ENCODE data around the gene PPT1. TPM values are rescaled to one million over a fixed set of nuclear protein-coding genes. Genes with fewer than 3 reads are reported as not detected.

Gene PPT1
- total and polyA plus RNA-seq, 2 of the 8 experiments (the other 6 are each of a cell fraction or from before 2014, with no cell fraction given): 77.1 to 150 TPM

DNA sequence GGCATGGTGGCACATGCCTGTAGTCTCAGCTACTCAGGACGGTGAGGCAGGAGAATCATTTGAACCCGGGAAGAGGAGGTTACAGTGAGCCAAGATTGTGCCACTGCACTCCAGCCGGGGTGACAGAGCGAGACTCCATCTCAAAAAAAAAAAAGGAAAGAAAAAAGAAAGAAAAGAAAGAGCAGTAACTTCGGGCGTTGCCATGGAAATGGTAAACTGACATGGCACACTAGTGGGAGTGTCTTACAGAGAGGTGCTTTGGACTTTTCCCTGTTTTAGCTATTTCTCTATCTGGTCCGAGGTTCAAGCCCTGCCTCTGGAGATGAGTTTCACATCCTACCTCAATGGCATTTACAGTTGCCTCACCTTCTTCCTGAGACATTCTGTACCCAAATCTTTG lies 23.1 kb upstream of the PPT1 start:
- H3K14ac ChIP-seq (ENCODE audit: insufficient read length): no peak overlapping the region
- POLR2A ChIA-PET (ENCODE audit: partially characterized antibody): no interaction called here
- CTCF ChIA-PET (ENCODE audit: partially characterized antibody): interaction anchor here (1.2 to 2.7 kb wide), 2 partner anchors 24 to 32 kb away, joined by 4 to 10 read pairs; no protein-coding TSS in a partner anchor
- TF ChIP-seq POU5F1 (IDR thresholded peaks at IDR 0.05; ENCODE audit: low read depth, low read length) (no peak), CHD1 (IDR thresholded peaks at IDR 0.05; ENCODE audit: low read depth, low read length) (no peak), GTF2F1 (IDR thresholded peaks at IDR 0.05; ENCODE audit: borderline replicate concordance, low read depth, low read length) (no peak), TAF7 (optimal IDR thresholded peaks at IDR 0.05; ENCODE audit: borderline replicate concordance, low read depth, low read length) (no peak), KDM4A (IDR thresholded peaks at IDR 0.05; ENCODE audit: low read depth, low read length, severe bottlenecking) (no peak), SUZ12 (IDR thresholded peaks at IDR 0.05; ENCODE audit: low read length) (no peak)

More for the DNA sequence above, 23.1 kb upstream of the PPT1 start:
- Histone ChIP-seq H3K23me2 (ENCODE audit: low read depth, low read length) (no peaks in the 10 kb centered on the region), H4K20me1 (replicated peaks in 1 of 2; ENCODE audit: control insufficient read depth in 1 of 2, insufficient read depth in 2 of 2, low read length in 2 of 2) (no peaks in the 10 kb centered on the region), H2BK5ac (ENCODE audit: low read depth, low read length) (no peak overlapping the region), H4K8ac (ENCODE audit: extremely low read depth, insufficient read depth, low read length) (no peak overlapping the region), H4K5ac (ENCODE audit: insufficient read length, low read depth, low read length) (no peak overlapping the region), H3K36me3 (ENCODE audit: control insufficient read depth in 2 of 4, insufficient read depth in 4 of 4, low read length in 3 of 4) (no peaks in the 10 kb centered on the region), H4K91ac (replicated peaks; ENCODE audit: insufficient read length, low read length) (no peak overlapping the region), H3K9me3 (ENCODE audit: insufficient read depth in 2 of 2, low read depth in 1 of 2, low read length in 1 of 2) (no peaks in the 10 kb centered on the region), H3K23ac (ENCODE audit: insufficient read length) (no peak overlapping the region), H3K56ac (replicated peaks; ENCODE audit: insufficient read length, low read depth, low read length) (no peak overlapping the region), H3K4ac (replicated peaks; ENCODE audit: insufficient read length, low read depth, low read length) (no peak overlapping the region), H2AK5ac (ENCODE audit: low read depth, low read length) (no peak overlapping the region), H3K27ac (ENCODE audit: low read depth, low read length) (no peak overlapping the region), H2BK120ac (replicated peaks; ENCODE audit: low read depth, low read length) (no peak overlapping the region), H2BK12ac (ENCODE audit: low read depth, low read length) (no peak overlapping the region), H3K9ac (replicated peaks in 1 of 4; ENCODE audit: extremely low read depth in 1 of 4, low read depth in 3 of 4, low read length in 3 of 4) (no peak overlapping the region), H3K79me2 (ENCODE audit: control insufficient read depth in 1 of 2, insufficient read depth in 2 of 2, low read length in 2 of 2) (no peaks in the 10 kb centered on the region; a peak in 1 of 4 replicates), H3K27me3 (replicated peaks in 1 of 4; ENCODE audit: control insufficient read depth in 3 of 4, extremely low read depth in 1 of 4, insufficient read depth in 3 of 4, low read length in 3 of 4) (no peaks in the 10 kb centered on the region), H3K4me2 (ENCODE audit: insufficient read depth in 1 of 2, low read depth in 2 of 2, low read length in 2 of 2) (no peak overlapping the region), H3K4me1 (replicated peaks in 1 of 4; ENCODE audit: control insufficient read depth in 3 of 4, insufficient read depth in 4 of 4, low read length in 3 of 4) (no peaks in the 10 kb centered on the region), H3K18ac (ENCODE audit: extremely low read depth, low read length) (no peak overlapping the region), H2BK20ac (ENCODE audit: low read length) (no peak overlapping the region), H3K79me1 (ENCODE audit: low read depth, low read length) (no peaks in the 10 kb centered on the region), H2AFZ (ENCODE audit: low read length) (no peak overlapping the region), H3K4me3 (ENCODE audit: extremely low read depth in 1 of 4, insufficient read depth in 2 of 4, low read depth in 3 of 4, low read length in 4 of 4) (no peak overlapping the region), H2BK15ac (ENCODE audit: low read length) (no peak overlapping the region)
- no peak for DNase-seq (ENCODE audit: low read depth in 1 of 2, low spot score in 2 of 2)
- no peak for FAIRE-seq
- WGBS, 2 experiments (ENCODE audit: extremely low coverage in 1 of 2, insufficient coverage in 1 of 2, insufficient read length in 1 of 2, insufficient replicate concordance in 2 of 2, low coverage in 1 of 2, low lambda C conversion rate in 2 of 2, missing lambda C conversion rate in 1 of 2): 81% methylated on average over 5 of the region's 7 CpGs; no CpG with 5 or more reads in 1 of the 2 experiments

All from H1 (cell line).